GM12878 (cell line): ENCODE data around the gene SPTAN1. TPM values are rescaled to one million over a fixed set of nuclear protein-coding genes. Genes with fewer than 3 reads are reported as not detected.

Experiments used
- ATF7 ChIP-seq: fragments of 450-650 bp; IDR thresholded peaks from 2 replicates; pipeline ENCODE4 v1.6.1; 2016; ENCODE audit warnings: low read depth, mild to moderate bottlenecking
- BACH1 ChIP-seq: fragments of 450-650 bp; IDR thresholded peaks from 2 replicates; pipeline ENCODE4 v1.6.1; 2017; ENCODE audit warnings: mild to moderate bottlenecking, borderline replicate concordance
- BHLHE40 ChIP-seq, 2 experiments: fragments of 450-650 bp in 1 of 2; IDR thresholded peaks; 2 replicates each; pipeline ENCODE4 v1.6.1; 2011 to 2017; ENCODE audit warnings: low read depth in 2 of 2, borderline replicate concordance in 1 of 2, improper control_type of control experiment in 1 of 2, low read length in 1 of 2, mild to moderate bottlenecking in 1 of 2
- DPF2 ChIP-seq: fragments of 450-650 bp; IDR thresholded peaks from 2 replicates; pipeline ENCODE4 v1.6.1; 2017; ENCODE audit warnings: mild to moderate bottlenecking
- EED ChIP-seq: sonication (generic); IDR thresholded peaks from 2 replicates; pipeline ENCODE4 v1.6.1; 2016; ENCODE audit warnings: antibody characterized with exemption, low read depth
- EP300 ChIP-seq, 2 experiments: fragments of 150-350 bp in 1 of 2; IDR thresholded peaks; 2 replicates each; pipeline ENCODE4 v1.6.1; 2011 to 2012; ENCODE audit warnings: low read depth in 2 of 2, low read length in 2 of 2, borderline replicate concordance in 1 of 2, improper control_type of control experiment in 1 of 2, inconsistent platforms in 1 of 2; ENCODE audit not compliant: control insufficient read depth in 1 of 2
- EZH2 ChIP-seq: IDR thresholded peaks from 2 replicates; pipeline ENCODE4 v1.6.1; 2012; ENCODE audit warnings: low read depth, mild to moderate bottlenecking, control low read depth, inconsistent platforms, low read length, borderline replicate concordance; ENCODE audit not compliant: control insufficient read depth
- JUNB ChIP-seq: IDR thresholded peaks from 2 replicates; pipeline ENCODE4 v1.6.1; 2016; ENCODE audit warnings: antibody characterized with exemption, mild to moderate bottlenecking
- NR2F1 ChIP-seq: fragments of 450-650 bp; conservative IDR thresholded peaks from 2 replicates; pipeline ENCODE4 v1.6.1; 2017; ENCODE audit warnings: mild to moderate bottlenecking
- PML ChIP-seq: IDR thresholded peaks from 2 replicates; pipeline ENCODE4 v1.6.1; 2012; ENCODE audit warnings: low read length, inconsistent platforms
- POLR2A ChIP-seq: IDR thresholded peaks from 2 replicates; pipeline ENCODE4 v1.6.1; 2011; ENCODE audit warnings: low read depth, mild to moderate bottlenecking, low read length
- RAD51 ChIP-seq: fragments of 450-650 bp; IDR thresholded peaks from 2 replicates; pipeline ENCODE4 v1.6.1; 2016; ENCODE audit warnings: moderate library complexity, mild to moderate bottlenecking, inconsistent platforms
- SIN3A ChIP-seq: IDR thresholded peaks from 2 replicates; pipeline ENCODE4 v1.6.1; 2012; ENCODE audit warnings: low read depth, low read length, improper control_type of control experiment
- SIX5 ChIP-seq: IDR thresholded peaks from 2 replicates; pipeline ENCODE4 v1.6.1; 2011; ENCODE audit warnings: mild to moderate bottlenecking, low read depth, low read length, moderate library complexity; ENCODE audit not compliant: severe bottlenecking
- STAT1 ChIP-seq: fragments of 450-650 bp; conservative IDR thresholded peaks from 2 replicates; pipeline ENCODE4 v1.6.1; 2014; ENCODE audit warnings: antibody characterized with exemption, mild to moderate bottlenecking
- STAT3 ChIP-seq: IDR thresholded peaks from 2 replicates; pipeline ENCODE4 v1.6.1; 2011; ENCODE audit warnings: low read depth, low read length, improper control_type of control experiment
- ZSCAN29 ChIP-seq: fragments of 450-650 bp; IDR thresholded peaks from 2 replicates; pipeline ENCODE4 v1.6.1; 2017; ENCODE audit warnings: mild to moderate bottlenecking, moderate library complexity
- polyA plus RNA-seq, 11 experiments: library from polyadenylated mRNA; depleted of rRNA in 4 of 11; unstranded in 6 of 11; stranded (reverse) in 5 of 11; fragments of >200 nt; fragmentation: Nextera tagmentation in 4 of 11; fragmentation: Illumina TruSeq in 1 of 11; extraction: Ambion mirVana in 4 of 11; extraction: Trizol in 1 of 11; gene quantifications; 1 replicate in 1 of 11; 2 replicates in 10 of 11; pipeline versions ENCODE4 v1.2.1 to v1.2.3, GENCODE V29; 2011 to 2016; ENCODE audit warnings: inconsistent platforms in 2 of 11, missing spikeins in 2 of 11, low read depth in 1 of 11
- total RNA-seq, 4 experiments: library from RNA; depleted of rRNA in 3 of 4; stranded (reverse); fragments of >200 nt in 3 of 4; fragmentation: Illumina TruSeq in 1 of 4; extraction: Trizol in 1 of 4; gene quantifications; 2 replicates each; pipeline versions ENCODE4 v1.2.1 to v1.2.3, GENCODE V29; 2013 to 2021
- TF ChIP-seq, protein P1 (sequence below): fragments of 450-650 bp; conservative IDR thresholded peaks from 2 replicates; pipeline ENCODE4 v1.6.1; 2017; ENCODE audit warnings: mild to moderate bottlenecking, moderate library complexity
- TF ChIP-seq, protein P2 (sequence below): fragments of 450-650 bp; formaldehyde crosslinking; IDR thresholded peaks from 2 replicates; pipeline ENCODE4 v1.4.0; 2020; ENCODE audit warnings: mild to moderate bottlenecking, moderate library complexity
- TF ChIP-seq, protein P3 (sequence below): fragments of 450-650 bp; formaldehyde crosslinking; IDR thresholded peaks from 2 replicates; pipeline ENCODE4 v1.5.0; 2022; ENCODE audit warnings: mild to moderate bottlenecking, missing genetic modification characterization
- TF ChIP-seq, protein P4 (sequence below): IDR thresholded peaks from 2 replicates; pipeline ENCODE4 v1.6.1; 2011; ENCODE audit warnings: low read depth, low read length, improper control_type of control experiment, borderline replicate concordance

The SPTAN1 gene
- total and polyA plus RNA-seq, 10 of the 15 experiments (the other 5 are each of a cell fraction or from before 2014, with no cell fraction given), result 18.7 to 156 (median 73.6) TPM

DNA sequence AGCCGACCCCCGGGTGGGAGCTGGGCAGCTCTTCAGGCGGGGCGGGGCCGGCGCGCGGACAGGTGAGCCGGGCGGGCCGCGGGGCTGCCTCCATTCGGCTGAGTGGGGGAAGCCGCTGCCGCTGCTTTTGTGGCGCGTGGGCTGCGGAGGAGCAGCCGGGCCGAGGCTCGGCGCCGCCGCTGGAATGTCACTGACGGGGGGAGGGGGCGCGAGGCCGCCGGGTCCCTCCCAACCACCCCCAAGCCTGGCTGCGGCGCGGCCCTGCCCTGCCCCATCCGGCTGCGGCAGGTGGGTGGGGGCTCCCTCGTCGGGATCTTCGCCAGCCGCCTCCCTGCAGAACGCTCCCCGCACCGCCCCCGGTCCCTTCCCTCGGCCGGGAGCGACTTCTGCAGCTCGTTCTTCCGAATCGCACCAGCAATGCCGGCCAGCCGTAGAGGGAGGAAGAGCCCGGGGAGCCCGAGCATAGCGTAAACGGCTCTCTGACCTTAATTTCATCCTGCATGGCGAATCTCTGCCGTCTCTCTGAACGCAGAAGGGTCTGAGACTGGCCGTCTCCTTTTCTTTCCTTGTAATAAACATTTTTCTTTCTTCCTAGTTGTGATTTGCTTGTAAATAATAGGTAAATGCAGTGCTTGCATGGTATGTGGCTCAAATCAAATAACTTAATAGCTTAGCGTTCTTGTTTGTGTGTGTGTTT is 505 bp downstream of the SPTAN1 start (continued):
- TF ChIP-seq, protein P1, sequence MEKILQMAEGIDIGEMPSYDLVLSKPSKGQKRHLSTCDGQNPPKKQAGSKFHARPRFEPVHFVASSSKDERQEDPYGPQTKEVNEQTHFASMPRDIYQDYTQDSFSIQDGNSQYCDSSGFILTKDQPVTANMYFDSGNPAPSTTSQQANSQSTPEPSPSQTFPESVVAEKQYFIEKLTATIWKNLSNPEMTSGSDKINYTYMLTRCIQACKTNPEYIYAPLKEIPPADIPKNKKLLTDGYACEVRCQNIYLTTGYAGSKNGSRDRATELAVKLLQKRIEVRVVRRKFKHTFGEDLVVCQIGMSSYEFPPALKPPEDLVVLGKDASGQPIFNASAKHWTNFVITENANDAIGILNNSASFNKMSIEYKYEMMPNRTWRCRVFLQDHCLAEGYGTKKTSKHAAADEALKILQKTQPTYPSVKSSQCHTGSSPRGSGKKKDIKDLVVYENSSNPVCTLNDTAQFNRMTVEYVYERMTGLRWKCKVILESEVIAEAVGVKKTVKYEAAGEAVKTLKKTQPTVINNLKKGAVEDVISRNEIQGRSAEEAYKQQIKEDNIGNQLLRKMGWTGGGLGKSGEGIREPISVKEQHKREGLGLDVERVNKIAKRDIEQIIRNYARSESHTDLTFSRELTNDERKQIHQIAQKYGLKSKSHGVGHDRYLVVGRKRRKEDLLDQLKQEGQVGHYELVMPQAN, result peak; percentile 95
- TF ChIP-seq EP300 (IDR thresholded peaks at IDR 0.05; ENCODE audit: borderline replicate concordance in 1 of 2, control insufficient read depth in 1 of 2, low read depth in 2 of 2, low read length in 2 of 2) (no peak), ZSCAN29 (0 out of 2 replicates have a peak, but pooled peaks have one; percentile 42), EED (no peak), JUNB (no peak), DPF2 (peak; percentile 76), SIN3A (peak; percentile 3; the same call in 1 of the 2 replicates), SIX5 (no peak), NR2F1 (no peak), EZH2 (no peak), STAT3 (no peak), POLR2A (no peak), BACH1 (peak; percentile 63; the same call in 1 of the 2 replicates), BHLHE40 (IDR thresholded peaks at IDR 0.05; ENCODE audit: borderline replicate concordance in 1 of 2, low read depth in 2 of 2, low read length in 1 of 2) (peak in 1 of 2 experiments; percentile 39; a peak in 1 of 4 replicates), STAT1 (no peak), PML (no peak), ATF7 (no peak), RAD51 (no peak)
- TF ChIP-seq, protein P2, sequence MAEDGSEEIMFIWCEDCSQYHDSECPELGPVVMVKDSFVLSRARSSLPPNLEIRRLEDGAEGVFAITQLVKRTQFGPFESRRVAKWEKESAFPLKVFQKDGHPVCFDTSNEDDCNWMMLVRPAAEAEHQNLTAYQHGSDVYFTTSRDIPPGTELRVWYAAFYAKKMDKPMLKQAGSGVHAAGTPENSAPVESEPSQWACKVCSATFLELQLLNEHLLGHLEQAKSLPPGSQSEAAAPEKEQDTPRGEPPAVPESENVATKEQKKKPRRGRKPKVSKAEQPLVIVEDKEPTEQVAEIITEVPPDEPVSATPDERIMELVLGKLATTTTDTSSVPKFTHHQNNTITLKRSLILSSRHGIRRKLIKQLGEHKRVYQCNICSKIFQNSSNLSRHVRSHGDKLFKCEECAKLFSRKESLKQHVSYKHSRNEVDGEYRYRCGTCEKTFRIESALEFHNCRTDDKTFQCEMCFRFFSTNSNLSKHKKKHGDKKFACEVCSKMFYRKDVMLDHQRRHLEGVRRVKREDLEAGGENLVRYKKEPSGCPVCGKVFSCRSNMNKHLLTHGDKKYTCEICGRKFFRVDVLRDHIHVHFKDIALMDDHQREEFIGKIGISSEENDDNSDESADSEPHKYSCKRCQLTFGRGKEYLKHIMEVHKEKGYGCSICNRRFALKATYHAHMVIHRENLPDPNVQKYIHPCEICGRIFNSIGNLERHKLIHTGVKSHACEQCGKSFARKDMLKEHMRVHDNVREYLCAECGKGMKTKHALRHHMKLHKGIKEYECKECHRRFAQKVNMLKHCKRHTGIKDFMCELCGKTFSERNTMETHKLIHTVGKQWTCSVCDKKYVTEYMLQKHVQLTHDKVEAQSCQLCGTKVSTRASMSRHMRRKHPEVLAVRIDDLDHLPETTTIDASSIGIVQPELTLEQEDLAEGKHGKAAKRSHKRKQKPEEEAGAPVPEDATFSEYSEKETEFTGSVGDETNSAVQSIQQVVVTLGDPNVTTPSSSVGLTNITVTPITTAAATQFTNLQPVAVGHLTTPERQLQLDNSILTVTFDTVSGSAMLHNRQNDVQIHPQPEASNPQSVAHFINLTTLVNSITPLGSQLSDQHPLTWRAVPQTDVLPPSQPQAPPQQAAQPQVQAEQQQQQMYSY (CRISPR knock-in tag), result no peak
- TF ChIP-seq, protein P3, sequence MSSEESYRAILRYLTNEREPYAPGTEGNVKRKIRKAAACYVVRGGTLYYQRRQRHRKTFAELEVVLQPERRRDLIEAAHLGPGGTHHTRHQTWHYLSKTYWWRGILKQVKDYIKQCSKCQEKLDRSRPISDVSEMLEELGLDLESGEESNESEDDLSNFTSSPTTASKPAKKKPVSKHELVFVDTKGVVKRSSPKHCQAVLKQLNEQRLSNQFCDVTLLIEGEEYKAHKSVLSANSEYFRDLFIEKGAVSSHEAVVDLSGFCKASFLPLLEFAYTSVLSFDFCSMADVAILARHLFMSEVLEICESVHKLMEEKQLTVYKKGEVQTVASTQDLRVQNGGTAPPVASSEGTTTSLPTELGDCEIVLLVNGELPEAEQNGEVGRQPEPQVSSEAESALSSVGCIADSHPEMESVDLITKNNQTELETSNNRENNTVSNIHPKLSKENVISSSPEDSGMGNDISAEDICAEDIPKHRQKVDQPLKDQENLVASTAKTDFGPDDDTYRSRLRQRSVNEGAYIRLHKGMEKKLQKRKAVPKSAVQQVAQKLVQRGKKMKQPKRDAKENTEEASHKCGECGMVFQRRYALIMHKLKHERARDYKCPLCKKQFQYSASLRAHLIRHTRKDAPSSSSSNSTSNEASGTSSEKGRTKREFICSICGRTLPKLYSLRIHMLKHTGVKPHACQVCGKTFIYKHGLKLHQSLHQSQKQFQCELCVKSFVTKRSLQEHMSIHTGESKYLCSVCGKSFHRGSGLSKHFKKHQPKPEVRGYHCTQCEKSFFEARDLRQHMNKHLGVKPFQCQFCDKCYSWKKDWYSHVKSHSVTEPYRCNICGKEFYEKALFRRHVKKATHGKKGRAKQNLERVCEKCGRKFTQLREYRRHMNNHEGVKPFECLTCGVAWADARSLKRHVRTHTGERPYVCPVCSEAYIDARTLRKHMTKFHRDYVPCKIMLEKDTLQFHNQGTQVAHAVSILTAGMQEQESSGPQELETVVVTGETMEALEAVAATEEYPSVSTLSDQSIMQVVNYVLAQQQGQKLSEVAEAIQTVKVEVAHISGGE (CRISPR knock-in tag), result peak; percentile 33; the same call in 1 of the 2 replicates
- TF ChIP-seq, protein P4, sequence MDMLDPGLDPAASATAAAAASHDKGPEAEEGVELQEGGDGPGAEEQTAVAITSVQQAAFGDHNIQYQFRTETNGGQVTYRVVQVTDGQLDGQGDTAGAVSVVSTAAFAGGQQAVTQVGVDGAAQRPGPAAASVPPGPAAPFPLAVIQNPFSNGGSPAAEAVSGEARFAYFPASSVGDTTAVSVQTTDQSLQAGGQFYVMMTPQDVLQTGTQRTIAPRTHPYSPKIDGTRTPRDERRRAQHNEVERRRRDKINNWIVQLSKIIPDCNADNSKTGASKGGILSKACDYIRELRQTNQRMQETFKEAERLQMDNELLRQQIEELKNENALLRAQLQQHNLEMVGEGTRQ, result no peak
